HK-2 (cell line): ENCODE data around the gene INPP5A.
"Not testable (repeated sequence)": the region's sequence is repeated elsewhere in the genome, so short reads cannot be mapped to it uniquely, and the experiment has no call there.

Experiments used
- DNase-seq: peaks from one replicate; pipeline ENCODE4 v3.0.0-alpha.2; 2018; ENCODE audit not compliant: unreplicated experiment

INPP5A gene

GRCh38 chr10:132761395-132762060, 223.9 kb downstream of the INPP5A start:
- DNase-seq, result no peak

GRCh38 chr10:132762267-132762666, 224.7 kb downstream of the INPP5A start:
- DNase-seq, result no peak

DNA sequence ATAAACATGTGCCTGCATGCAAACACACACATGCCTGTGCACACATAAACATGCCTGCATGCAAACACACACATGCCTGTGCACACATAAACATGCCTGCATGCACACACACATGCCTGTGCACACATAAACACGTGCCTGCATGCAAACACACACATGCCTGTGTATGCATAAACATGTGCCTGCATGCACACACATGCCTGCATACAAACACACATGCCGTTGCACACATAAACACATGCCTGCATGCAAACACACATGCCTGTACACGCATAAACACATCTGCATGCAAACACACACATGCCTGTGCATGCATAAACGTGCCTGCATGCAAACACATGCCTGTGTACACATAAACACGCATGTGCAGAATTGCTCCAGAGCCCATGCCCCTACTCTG, 226.0 kb downstream of the INPP5A start:
- DNase-seq, result no peak

GRCh38 chr10:132764108-132764507, 226.5 kb downstream of the INPP5A start:
- DNase-seq, result no peak

DNA sequence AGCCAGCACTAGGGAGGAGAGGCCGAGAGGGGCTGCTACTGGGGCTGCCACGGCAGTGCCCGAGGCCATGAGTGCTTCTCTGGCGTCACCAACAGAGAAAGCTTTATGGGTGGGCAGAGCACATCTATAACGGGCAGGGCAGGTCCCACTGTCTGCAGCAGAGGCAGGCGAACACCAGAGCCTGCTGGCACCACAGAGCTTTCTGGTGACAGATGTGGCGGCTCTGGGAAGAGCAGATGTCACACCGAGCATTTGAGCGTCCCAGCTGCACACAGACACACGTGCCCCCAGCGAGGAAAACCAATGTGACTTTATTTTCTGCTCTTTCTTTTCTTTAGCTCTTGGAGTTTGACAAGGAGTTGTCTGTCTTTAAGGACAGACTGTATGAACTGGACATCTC, 227.8 kb downstream of the INPP5A start:
- DNase-seq, result no peak

DNA sequence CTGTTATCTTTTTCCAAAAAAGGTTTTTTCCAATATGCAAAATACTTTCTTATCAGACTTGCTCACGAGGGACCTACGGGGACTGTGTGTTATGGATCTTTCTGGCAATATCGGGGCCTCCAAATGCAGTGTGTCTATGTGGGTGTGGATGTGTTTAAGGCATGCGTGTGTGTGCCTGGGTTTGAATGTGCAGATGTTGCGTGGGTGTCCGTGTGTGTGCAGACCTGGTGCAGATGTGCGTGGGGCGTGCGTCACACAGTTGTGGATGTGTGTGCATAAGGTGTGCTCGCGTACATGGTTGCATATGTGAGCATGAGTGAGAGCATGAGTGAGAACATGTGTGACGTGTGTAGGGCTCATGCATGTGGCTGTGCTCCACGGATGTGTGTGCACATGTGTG, 228.7 kb downstream of the INPP5A start:
- no peak for DNase-seq

DNA sequence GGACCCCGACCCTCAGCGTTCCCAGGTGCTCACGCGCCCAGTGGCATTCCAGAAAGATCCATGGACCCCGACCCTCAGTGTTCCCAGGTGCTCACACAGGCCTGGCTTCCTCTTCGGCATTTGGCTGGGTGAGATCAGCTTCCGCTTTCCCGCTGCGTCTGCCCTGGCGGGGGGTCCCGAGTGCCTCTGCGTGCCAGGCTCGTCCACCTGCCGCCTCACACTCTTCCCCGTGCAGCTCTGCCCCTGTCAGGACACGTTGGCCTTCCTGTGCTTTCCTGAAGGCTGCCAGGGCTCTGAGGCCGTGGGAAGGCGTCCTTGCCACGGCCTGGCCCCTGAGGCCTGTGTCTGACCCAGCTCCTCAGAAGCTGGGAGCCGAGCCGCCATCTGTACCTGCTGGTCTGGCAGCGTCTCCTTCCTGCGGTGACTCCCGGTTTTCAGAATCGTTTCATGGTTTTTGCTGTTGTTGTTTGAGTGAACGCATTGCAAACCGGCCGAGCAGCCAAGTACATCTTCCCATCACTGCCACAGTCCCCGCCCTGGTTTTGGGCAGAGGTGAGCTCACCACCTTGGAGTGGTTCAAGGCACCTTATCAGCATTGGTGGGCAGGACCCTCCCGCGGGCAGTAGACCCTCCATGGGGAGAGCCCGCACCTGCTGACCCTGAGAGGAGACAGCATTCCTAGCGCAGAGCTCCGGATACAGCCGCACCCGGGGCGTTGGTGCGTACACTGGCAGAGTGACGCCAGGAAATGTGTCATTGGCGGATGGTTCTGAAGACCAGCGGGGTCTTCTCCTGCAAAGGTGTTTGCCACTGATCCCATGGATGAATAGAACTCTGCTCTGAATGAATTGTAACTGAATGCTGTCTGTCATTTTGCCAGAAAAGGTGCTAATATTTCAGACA, 231.0 kb downstream of the INPP5A start:
- DNase-seq, result no peak

GRCh38 chr10:132770061-132771021, 232.8 kb downstream of the INPP5A start:
- no peak for DNase-seq

DNA sequence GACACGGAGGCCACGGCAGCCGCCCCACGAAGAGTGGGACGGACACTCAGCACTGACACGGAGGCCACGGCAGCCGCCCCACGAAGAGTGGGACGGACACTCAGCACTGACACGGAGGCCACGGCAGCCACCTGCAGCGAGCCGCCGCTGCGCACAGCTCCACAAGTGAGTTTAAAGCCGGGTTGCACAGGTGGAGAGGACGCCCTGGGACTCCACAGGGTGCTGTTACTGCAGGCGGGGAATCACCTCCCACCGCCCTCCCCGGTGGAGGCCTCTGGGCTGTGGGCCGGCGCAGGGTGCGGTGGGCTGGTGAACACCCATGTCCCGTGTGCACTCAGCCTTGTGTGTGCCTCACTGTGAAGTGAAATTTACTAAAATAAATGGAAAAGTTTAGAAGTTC, 235.2 kb downstream of the INPP5A start:
- not testable (repeated sequence) for DNase-seq

- no peak for DNase-seq
Observed at GRCh38 chr10:132774181-132774901, 236.8 kb downstream of the INPP5A start.

- DNase-seq, result no peak
Observed at GRCh38 chr10:132774902-132775863, 237.6 kb downstream of the INPP5A start.

DNA sequence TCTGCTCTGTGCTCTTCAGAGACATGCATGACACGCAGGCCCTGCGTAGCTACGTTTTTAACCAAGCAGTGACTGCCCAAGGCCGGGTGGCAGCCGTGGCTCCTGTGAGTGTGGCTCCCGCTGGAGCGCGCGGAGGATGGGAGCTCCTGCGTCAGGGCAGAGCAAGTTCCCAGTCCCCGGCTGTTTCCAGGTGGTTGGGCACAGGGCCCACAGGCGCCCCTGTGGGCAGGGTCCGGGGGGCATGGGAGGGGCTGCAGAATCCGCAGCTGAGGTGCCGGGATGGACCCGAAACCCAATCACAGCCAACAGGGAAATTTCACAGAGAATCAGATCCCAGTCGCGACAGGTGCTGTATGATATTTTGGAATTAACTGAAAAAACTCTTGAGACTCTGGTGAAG, 238.6 kb downstream of the INPP5A start:
- no peak for DNase-seq

DNA sequence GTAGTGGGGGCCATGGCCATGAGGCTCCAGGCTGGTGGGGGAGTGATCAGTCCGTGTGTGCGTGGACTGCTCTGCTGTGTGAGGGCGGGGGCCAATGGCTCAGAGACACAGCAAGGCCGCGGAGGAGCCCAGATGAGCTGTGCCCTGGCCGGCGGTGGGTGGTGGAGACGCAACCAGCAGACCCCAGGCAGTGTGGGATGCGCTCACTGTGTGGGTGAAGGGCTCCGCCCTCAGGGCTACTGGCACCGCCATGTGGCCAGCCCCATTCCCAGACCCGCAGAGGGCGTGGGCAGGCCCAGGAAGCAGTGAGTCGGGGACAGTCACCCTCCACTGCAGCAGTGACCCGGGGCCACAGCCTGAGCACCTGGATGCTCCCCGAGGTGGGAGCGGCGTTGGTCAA, 239.2 kb downstream of the INPP5A start:
- DNase-seq, result no peak

DNA sequence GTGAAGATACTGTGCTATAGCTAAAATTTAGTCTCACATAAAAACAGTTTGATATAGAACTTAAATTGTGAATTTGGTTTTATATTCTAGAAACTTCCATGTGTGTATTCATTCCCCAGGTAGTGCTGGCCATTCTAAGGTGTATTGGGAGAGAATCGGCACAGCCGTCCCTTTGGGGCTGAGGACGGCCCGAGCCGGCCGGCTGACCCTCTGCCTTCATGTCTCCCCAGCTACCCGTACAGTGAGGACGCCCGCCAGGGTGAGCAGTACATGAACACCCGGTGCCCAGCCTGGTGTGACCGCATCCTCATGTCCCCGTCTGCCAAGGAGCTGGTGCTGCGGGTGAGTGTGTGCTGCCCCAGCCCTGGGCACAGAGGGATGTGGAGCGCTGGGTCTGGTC, 239.9 kb downstream of the INPP5A start:
- no peak for DNase-seq

DNA sequence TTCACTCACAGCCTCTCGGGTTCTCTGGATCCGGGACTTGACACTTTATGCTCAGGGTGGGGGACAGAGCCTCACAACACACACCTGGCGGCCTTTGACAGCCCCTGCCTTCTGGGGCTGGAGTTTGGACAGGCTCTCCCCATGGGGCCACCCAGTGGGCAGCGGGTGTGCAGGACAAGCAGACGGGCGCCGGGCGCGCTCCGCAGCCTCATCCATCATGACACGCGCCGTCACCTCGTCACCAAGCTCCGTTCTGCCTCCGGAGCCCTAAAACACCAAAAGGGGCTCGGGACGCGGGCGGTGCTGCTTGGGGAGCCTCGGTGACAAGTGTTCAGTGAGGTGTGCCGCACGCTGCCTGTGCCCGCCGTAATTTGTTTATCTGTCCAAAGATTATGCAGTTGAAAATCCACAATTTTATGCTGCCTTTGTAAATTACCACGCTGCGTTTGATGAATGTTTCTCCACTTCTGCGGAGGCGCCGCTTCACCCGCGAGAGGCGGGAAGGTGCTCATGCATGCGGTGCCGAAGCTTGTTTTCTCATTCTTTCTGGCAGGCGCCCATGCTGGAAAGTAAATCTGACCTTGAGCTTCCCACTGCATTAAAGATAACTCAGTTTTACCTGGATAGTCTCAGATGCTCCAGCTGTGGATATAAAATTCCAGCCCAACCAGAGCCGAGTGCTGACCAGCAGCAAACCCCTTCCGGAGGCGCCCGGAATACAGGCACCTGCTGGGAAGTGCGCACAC, 242.1 kb downstream of the INPP5A start:
- DNase-seq, result no peak

DNA sequence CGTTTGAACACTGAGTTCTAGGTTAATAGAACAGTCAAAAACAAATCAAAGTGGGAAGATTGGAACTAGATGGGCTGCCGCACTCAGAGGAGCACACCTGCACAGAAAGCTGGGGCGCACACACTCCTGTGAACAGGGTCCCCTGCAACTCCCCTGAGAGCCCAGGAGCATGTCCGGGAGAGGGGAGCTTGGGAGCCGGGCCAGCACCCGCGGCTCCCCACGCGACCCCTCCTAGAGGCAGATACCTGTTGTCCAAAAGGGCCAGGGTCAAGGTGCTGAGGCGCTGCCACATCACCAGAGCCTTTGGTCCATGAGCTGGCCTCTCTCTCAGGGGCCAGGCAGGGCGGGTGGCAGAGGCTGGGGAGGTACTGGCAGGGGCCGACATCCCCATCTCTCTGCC, 242.8 kb downstream of the INPP5A start:
- no peak for DNase-seq

GRCh38 chr10:132781556-132781955, 244.0 kb downstream of the INPP5A start:
- no peak for DNase-seq

DNA sequence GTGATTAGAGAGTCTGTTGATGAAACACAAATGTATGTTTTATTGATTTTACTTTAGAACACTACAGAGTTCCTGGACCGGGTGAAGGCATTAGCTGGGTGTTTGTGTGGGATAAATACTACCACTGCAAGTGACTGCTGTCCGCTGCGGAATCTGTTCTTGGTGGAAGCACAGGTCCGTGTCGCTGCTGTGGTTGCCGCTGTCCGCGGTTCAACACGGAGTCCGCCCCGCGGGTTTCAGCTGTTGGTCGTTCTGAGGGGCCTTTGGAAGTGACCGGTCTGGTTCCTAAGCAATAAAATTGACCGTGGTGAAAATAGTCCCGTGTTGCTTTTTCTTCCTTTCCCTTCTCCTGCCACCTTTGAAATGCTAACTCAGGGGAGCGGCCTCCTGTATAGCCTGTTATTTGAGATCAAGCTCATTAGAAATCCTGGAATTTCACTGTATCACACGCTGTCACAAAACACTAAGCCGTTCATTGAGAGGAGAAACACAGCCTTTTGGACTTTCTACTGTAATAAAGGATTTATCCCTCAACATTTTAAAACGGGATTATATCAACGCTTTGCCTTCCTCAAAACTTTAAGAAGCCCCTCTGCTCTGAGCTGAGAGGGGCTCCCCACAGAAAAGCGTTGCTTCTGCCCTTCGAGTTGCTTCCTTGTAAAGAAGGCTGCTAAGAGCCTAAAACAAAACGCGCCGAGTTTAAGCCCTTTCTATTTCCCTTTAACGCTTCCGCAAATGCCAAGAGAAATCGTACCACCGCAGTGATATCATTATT, 245.8 kb downstream of the INPP5A start:
- DNase-seq, result no peak
